Vagina (tissue), 2 donors: Measurements from ENCODE around the gene SH3TC2. TPM values are rescaled to one million over a fixed set of nuclear protein-coding genes. Genes with fewer than 3 reads are reported as not detected.

ENCODE experiments used
- DNase-seq, 2 donors: peaks; one replicate each; pipeline ENCODE4 v3.0.0-alpha.2; 2017; ENCODE audit errors: extremely low spot score in 2 of 2
- H3K27ac ChIP-seq: fragments of 200-600 bp; sonication (generic); one replicate; pipeline ENCODE4 v1.5.1; 2019
- H3K27me3 ChIP-seq: fragments of 200-600 bp; sonication (generic); one replicate; pipeline ENCODE4 v1.5.1; 2019
- H3K36me3 ChIP-seq, 2 donors: fragments of 200-600 bp; sonication (generic); one replicate each; pipeline ENCODE4 v1.5.1; 2017 to 2019
- H3K4me1 ChIP-seq: fragments of 200-600 bp; sonication (generic); one replicate; pipeline ENCODE4 v1.5.1; 2019
- H3K4me3 ChIP-seq, 2 donors: fragments of 200-600 bp; sonication (generic); 1 replicate in 1 of 2; 2 replicates in 1 of 2; pipeline ENCODE4 v1.5.1; 2016 to 2019
- H3K9me3 ChIP-seq: fragments of 200-600 bp; sonication (generic); one replicate; pipeline ENCODE4 v1.5.1; 2019
- CTCF ChIP-seq, 3 experiments: fragments of 450-650 bp in 2 of 3; fragments of 200-600 bp in 1 of 3; sonication (generic) in 1 of 3; IDR thresholded peaks; one replicate each; pipeline ENCODE4 v1.5.1; 2017 to 2019; ENCODE audit warnings: antibody characterized with exemption in 3 of 3, mild to moderate bottlenecking in 2 of 3, moderate library complexity in 2 of 3
- POLR2A ChIP-seq, 2 donors: fragments of 450-650 bp; IDR thresholded peaks; one replicate each; pipeline ENCODE4 v1.6.1; 2017; ENCODE audit warnings: antibody characterized with exemption in 2 of 2, mild to moderate bottlenecking in 2 of 2, moderate library complexity in 2 of 2
- POLR2AphosphoS5 ChIP-seq, 2 donors: sonication (generic); formaldehyde crosslinking; IDR thresholded peaks; one replicate each; pipeline ENCODE4 v1.9.0; 2017; ENCODE audit warnings: antibody characterized with exemption in 2 of 2, mild to moderate bottlenecking in 2 of 2, low read depth in 1 of 2; ENCODE audit not compliant: insufficient read depth in 1 of 2
- intact Hi-C: fragments of 100-400 bp; cut with DNase I; formaldehyde crosslinking; loops from one replicate; pipeline ENCODE4 v1.15.1; 2023
- total RNA-seq: library from RNA; depleted of rRNA; stranded (reverse); fragments of >200 nt; gene quantifications from one replicate; pipeline ENCODE4 v1.2.3, GENCODE V29; 2016

SH3TC2 gene
- total RNA-seq, 1 donor from 2014 or later = 2.0 TPM

- Histone ChIP-seq H3K4me1 (peaks cover 5% of the 10 kb centered on the region), H3K27ac (no peak overlapping the region), H3K9me3 (no peaks in the 10 kb centered on the region), H3K4me3 (no peak overlapping the region), H3K36me3 (no peaks in the 10 kb centered on the region), H3K27me3 (no peaks in the 10 kb centered on the region)
- DNase-seq = no peak
- TF ChIP-seq POLR2AphosphoS5 (IDR thresholded peaks at IDR 0.05; ENCODE audit: insufficient read depth in 1 of 2, low read depth in 1 of 2) (no peak), POLR2A (IDR thresholded peaks at IDR 0.05) (no peak), CTCF (IDR thresholded peaks at IDR 0.05) (no peak)
- intact Hi-C loops = no loop called here
Observed at GRCh38 chr5:149072376-149072775, 9.5 kb upstream of the SH3TC2 start.

DNA sequence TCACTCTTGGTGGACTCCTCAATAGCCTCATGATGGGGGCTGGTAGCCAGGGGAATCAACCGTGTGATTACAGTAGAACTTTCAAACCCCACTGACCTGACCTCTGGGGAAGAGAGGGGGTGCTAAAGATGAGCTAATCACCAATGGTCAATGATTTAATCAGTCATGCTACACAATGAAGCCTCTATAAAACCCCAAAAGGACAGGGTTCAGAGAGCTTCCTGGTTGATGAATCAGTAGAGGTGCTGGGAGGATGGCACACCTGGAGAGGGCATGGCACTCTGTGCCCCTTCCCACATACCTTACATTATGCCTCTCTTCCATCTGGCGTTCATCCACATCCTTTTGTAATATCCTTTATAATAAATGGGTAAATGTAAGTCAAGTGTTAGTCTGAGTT is 8.9 kb upstream of the SH3TC2 start:
- no peaks in the 10 kb centered on the region for H3K27me3 ChIP-seq
- H3K9me3 ChIP-seq = no peaks in the 10 kb centered on the region
- no peak for TF ChIP-seq POLR2AphosphoS5 (IDR thresholded peaks at IDR 0.05; ENCODE audit: insufficient read depth in 1 of 2, low read depth in 1 of 2)
- no peak for TF ChIP-seq POLR2A (IDR thresholded peaks at IDR 0.05)
- no peak for TF ChIP-seq CTCF (IDR thresholded peaks at IDR 0.05)
- H3K4me3 ChIP-seq = no peak overlapping the region
- intact Hi-C loops = no loop called here
- peaks cover 5% of the 10 kb centered on the region for H3K4me1 ChIP-seq
- no peaks in the 10 kb centered on the region for H3K36me3 ChIP-seq
- no peak for DNase-seq
- H3K27ac ChIP-seq = no peak overlapping the region

DNA sequence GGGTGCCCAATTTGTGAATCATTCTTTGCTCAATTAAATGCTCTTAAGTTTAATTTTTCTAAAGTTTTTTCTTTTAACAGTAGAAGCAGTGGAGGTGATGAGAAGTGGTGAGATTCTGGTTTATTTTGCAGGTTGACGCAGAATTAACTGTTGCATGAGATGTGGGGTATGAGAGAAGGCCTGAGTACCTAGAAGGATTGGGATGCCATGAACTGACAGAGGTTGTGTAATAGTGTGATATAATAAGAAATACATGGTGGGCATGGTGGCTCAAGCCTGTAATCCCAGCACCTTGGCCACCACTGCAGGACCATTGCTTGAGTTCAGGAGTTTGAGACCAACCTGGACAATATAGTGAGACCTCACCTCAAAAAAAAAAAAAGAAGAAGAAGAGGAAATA is 8.4 kb upstream of the SH3TC2 start:
- DNase-seq = no peak
- Histone ChIP-seq H3K36me3 (no peaks in the 10 kb centered on the region), H3K9me3 (no peaks in the 10 kb centered on the region), H3K27ac (no peak overlapping the region), H3K4me3 (no peak overlapping the region), H3K27me3 (no peaks in the 10 kb centered on the region), H3K4me1 (peaks cover 5% of the 10 kb centered on the region)
- intact Hi-C loops = no loop called here
- TF ChIP-seq POLR2AphosphoS5 (IDR thresholded peaks at IDR 0.05; ENCODE audit: insufficient read depth in 1 of 2, low read depth in 1 of 2) (no peak), CTCF (IDR thresholded peaks at IDR 0.05) (no peak), POLR2A (IDR thresholded peaks at IDR 0.05) (no peak)

DNA sequence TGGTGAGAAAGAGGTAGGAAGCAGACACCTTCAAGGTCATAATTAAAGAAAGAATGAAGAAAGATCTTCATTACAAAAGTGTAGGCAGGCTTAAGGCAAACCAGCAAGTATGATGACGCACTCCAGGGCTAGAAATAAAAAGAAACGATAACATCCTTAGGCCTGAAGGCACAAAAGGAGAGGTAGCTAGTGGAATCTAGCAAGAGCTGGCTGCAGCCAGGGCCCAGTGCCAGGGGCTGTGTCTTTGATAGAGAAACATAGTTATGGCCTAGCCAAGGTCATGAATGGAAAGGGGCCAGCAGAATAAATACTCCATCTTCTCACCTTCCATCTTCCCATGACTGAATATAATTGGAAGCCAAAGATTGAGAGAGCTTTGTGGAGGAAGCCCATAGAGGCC is 6.8 kb upstream of the SH3TC2 start:
- Histone ChIP-seq H3K36me3 (no peaks in the 10 kb centered on the region), H3K9me3 (no peaks in the 10 kb centered on the region), H3K4me3 (no peak overlapping the region), H3K4me1 (peaks cover 5% of the 10 kb centered on the region), H3K27me3 (no peaks in the 10 kb centered on the region), H3K27ac (no peak overlapping the region)
- TF ChIP-seq CTCF (IDR thresholded peaks at IDR 0.05) = no peak
- intact Hi-C loops = no loop called here
- no peak for DNase-seq

DNA sequence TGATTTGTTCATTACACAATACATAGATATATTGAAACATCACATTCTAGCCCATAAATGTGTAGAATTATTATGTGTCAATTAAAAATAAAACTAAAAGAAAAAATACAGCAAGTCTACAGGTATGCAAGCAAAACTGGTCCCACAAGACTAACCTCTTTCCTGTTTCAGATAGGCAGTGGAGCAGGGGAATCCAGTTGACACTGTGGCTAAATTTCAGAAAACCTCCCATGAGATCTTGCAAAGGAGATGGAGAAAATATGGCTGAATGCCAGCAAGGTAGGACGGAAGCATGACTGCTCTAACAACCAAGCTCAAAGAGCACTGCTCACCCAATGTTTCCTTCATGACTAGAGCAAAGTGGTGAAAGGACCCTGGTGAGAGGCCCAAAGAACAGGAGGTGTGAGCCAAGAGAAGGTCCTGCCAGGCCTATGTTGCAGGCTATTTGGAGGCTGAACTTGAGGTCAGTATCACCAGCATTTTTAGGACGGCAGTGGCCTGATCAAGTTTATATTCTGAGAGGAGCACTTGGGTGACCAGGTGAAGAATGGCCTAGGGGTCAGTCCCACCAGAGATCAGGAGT is 1.1 kb upstream of the SH3TC2 start:
- no peak overlapping the region for H3K4me3 ChIP-seq
- TF ChIP-seq POLR2AphosphoS5 (IDR thresholded peaks at IDR 0.05; ENCODE audit: insufficient read depth in 1 of 2, low read depth in 1 of 2) (no peak), POLR2A (IDR thresholded peaks at IDR 0.05) (no peak), CTCF (IDR thresholded peaks at IDR 0.05) (no peak)
- peak overlapping the region; percentile 25 for H3K27ac ChIP-seq
- H3K4me1 ChIP-seq = peaks cover 28% of the 10 kb centered on the region
- DNase-seq = no peak
- intact Hi-C loops = no loop called here
- no peaks in the 10 kb centered on the region for H3K36me3 ChIP-seq
- H3K9me3 ChIP-seq = no peaks in the 10 kb centered on the region
- no peaks in the 10 kb centered on the region for H3K27me3 ChIP-seq
